Smooth muscle cell of bladder (primary cell): ENCODE results near the gene KCNA4. TPM values are rescaled to one million over a fixed set of nuclear protein-coding genes. Genes with fewer than 3 reads are reported as not detected.

ENCODE experiments used
- total RNA-seq: library from RNA; depleted of rRNA; stranded (reverse); fragments of >200 nt; gene quantifications from 2 replicates; pipeline ENCODE4 v1.2.3, GENCODE V29; 2014

KCNA4 gene
- not detected in 2 replicates for total RNA-seq

GRCh38 chr11:30016588-30017363 lies at the start of gene KCNA4:
Gene KCNA4 (minus strand): TSS chr11:30017030. CDS start chr11:30012678, 4,352 bp downstream.

Other genes with a start within 250 kb of the KCNA4 start
- not detected in 2 replicates for gene FSHB, start 214.0 kb upstream of the KCNA4 start, total RNA-seq